ENCODE results near the gene ORAI2. TPM values are rescaled to one million over a fixed set of nuclear protein-coding genes. Genes with fewer than 3 reads are reported as not detected.

Gene ORAI2
- total and polyA plus RNA-seq, 2 of the 8 experiments (the other 6 are each of a cell fraction or from before 2014, with no cell fraction given), result 20.7 to 35.2 TPM

DNA sequence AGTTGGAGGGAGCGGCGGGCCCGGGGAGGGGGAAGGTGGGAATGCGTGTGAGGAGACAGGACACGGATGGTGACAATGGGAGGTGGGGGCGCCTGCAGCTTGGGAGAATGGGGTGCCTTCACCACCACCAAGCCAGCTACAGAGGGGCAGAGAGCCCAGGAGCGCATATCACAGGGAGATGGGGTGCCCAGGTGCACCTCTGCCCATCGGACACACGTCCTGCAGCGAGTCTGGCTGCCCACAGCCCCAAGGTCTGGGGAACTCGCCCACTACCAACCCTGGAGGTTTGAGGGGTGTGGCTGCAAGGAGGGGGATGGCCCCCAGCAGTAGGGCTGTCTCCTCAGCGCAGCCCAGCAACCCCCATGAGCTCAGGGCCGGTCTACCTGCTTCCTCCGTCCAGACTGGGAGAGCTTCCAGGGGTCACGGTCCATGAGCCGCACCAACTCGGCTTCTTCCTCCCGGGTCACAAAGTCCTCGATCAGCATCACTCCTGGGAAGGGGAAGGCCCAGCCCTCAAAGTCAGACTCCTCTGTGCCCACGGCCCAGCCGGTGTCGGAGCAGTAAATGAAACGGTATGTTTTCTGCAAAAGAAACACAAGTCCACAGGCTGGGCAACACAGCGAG lies 26.0 kb downstream of the ORAI2 start:
- TF ChIP-seq BCL11A (IDR thresholded peaks at IDR 0.05; ENCODE audit: low read depth in 2 of 2, low read length in 2 of 2) (no peak), BRCA1 (IDR thresholded peaks at IDR 0.05; ENCODE audit: low read depth, low read length) (no peak), E2F6 (IDR thresholded peaks at IDR 0.05) (no peak)
- no peak overlapping the region for H3K18ac ChIP-seq (ENCODE audit: extremely low read depth, low read length)
- WGBS, 2 experiments (ENCODE audit: extremely low coverage in 1 of 2, insufficient coverage in 1 of 2, insufficient read length in 1 of 2, insufficient replicate concordance in 2 of 2, low coverage in 1 of 2, low lambda C conversion rate in 2 of 2, missing lambda C conversion rate in 1 of 2), result 91% methylated on average over 18 of the region's 24 CpGs; no CpG with 5 or more reads in 1 of the 2 experiments
- H3K23ac ChIP-seq (ENCODE audit: insufficient read length), result no peak overlapping the region
- DNase-seq (ENCODE audit: low read depth in 1 of 2, low spot score in 2 of 2) (no peak), FAIRE-seq (no peak)
- H3K9ac ChIP-seq (replicated peaks in 1 of 4; ENCODE audit: extremely low read depth in 1 of 4, low read depth in 3 of 4, low read length in 3 of 4), result no peak overlapping the region
- H3K9me3 ChIP-seq (ENCODE audit: insufficient read depth in 2 of 2, low read depth in 1 of 2, low read length in 1 of 2), result no peaks in the 10 kb centered on the region
- H3K36me3 ChIP-seq (ENCODE audit: control insufficient read depth in 2 of 4, insufficient read depth in 4 of 4, low read length in 3 of 4), result peaks cover 7 to 22% (median 17%) of the 10 kb centered on the region in 4 experiments; a peak in 5 of 8 replicates
- H3K4me3 ChIP-seq (ENCODE audit: extremely low read depth in 1 of 4, insufficient read depth in 2 of 4, low read depth in 3 of 4, low read length in 4 of 4), result no peak overlapping the region
- H3K27me3 ChIP-seq (replicated peaks in 1 of 4; ENCODE audit: control insufficient read depth in 3 of 4, extremely low read depth in 1 of 4, insufficient read depth in 3 of 4, low read length in 3 of 4), result no peaks in the 10 kb centered on the region; a peak in 1 of 7 replicates
- H3K4ac ChIP-seq (replicated peaks; ENCODE audit: insufficient read length, low read depth, low read length), result no peak overlapping the region
- peaks cover 0 to 10% of the 10 kb centered on the region in 2 experiments; a peak in 2 of 4 replicates for H3K79me2 ChIP-seq (ENCODE audit: control insufficient read depth in 1 of 2, insufficient read depth in 2 of 2, low read length in 2 of 2)
- POLR2A ChIA-PET (ENCODE audit: partially characterized antibody), result interaction anchor here (0.8 to 2.2 kb wide), 3 partner anchors 10 to 63 kb away, joined by 3 to 6 read pairs (median 3); partner anchors contain the start of gene PRKRIP1
- no peak overlapping the region for H3K27ac ChIP-seq (ENCODE audit: low read depth, low read length)
- H4K20me1 ChIP-seq (replicated peaks in 1 of 2; ENCODE audit: control insufficient read depth in 1 of 2, insufficient read depth in 2 of 2, low read length in 2 of 2), result peaks cover 0 to 2% of the 10 kb centered on the region in 2 experiments
- H3K79me1 ChIP-seq (ENCODE audit: low read depth, low read length), result peaks cover 9% of the 10 kb centered on the region
- H2BK12ac ChIP-seq (ENCODE audit: low read depth, low read length), result no peak overlapping the region
- no peak overlapping the region for H4K91ac ChIP-seq (replicated peaks; ENCODE audit: insufficient read length, low read length)
- peaks cover 0 to 7% (median 1%) of the 10 kb centered on the region in 4 experiments; a peak in 3 of 7 replicates for H3K4me1 ChIP-seq (replicated peaks in 1 of 4; ENCODE audit: control insufficient read depth in 3 of 4, insufficient read depth in 4 of 4, low read length in 3 of 4)
- no peak overlapping the region for H2BK20ac ChIP-seq (ENCODE audit: low read length)
- H3K4me2 ChIP-seq (ENCODE audit: insufficient read depth in 1 of 2, low read depth in 2 of 2, low read length in 2 of 2), result no peak overlapping the region
- no peak overlapping the region for H2AFZ ChIP-seq (ENCODE audit: low read length)
- no peak overlapping the region for H2BK5ac ChIP-seq (ENCODE audit: low read depth, low read length)
- H3K23me2 ChIP-seq (ENCODE audit: low read depth, low read length), result peaks cover 5% of the 10 kb centered on the region; the same call in 1 of the 2 replicates
- H2BK15ac ChIP-seq (ENCODE audit: low read length), result no peak overlapping the region
- no peak overlapping the region for H2AK5ac ChIP-seq (ENCODE audit: low read depth, low read length)
- no peak overlapping the region for H2BK120ac ChIP-seq (replicated peaks; ENCODE audit: low read depth, low read length)
- H3K56ac ChIP-seq (replicated peaks; ENCODE audit: insufficient read length, low read depth, low read length), result no peak overlapping the region
- no peak overlapping the region for H4K5ac ChIP-seq (ENCODE audit: insufficient read length, low read depth, low read length)
- H4K8ac ChIP-seq (ENCODE audit: extremely low read depth, insufficient read depth, low read length), result no peak overlapping the region; the same call in 1 of the 2 replicates
- H3K14ac ChIP-seq (ENCODE audit: insufficient read length), result no peak overlapping the region
- CTCF ChIA-PET (ENCODE audit: partially characterized antibody), result interaction anchor here (0.7 to 1.4 kb wide), 3 partner anchors 8 to 49 kb away, joined by 3 to 4 read pairs (median 4); no protein-coding TSS in a partner anchor
